Measurements from ENCODE around the gene NUB1. TPM values are rescaled to one million over a fixed set of nuclear protein-coding genes. Genes with fewer than 3 reads are reported as not detected.

NUB1 gene
- total RNA-seq, 2 experiments from 2014 or later: 36.0 to 40.4 TPM

DNA sequence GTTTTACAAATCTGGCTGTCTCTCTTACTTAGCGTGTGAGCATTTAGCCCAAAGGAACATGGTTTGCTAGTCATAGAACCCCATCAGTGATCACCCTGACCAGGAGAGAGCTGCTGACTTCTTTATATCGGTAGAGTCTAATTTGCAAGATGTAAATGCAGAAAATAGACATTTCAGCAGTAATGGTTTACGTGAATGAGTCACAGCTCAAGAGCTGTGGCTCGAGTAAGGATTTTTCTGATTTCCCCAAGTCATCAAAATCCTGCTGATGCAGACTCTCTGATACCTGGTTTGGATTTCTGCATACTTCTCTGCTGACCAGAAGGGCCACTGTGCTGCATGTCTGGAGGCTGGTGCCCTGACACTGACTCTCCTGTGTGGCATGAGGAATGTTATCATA, 25.7 kb downstream of the NUB1 start:
- POLR2A ChIA-PET: no interaction called here
- CTCF ChIA-PET: interaction anchor here (1.0 to 4.1 kb wide), 2 partner anchors 83 to 190 kb away, joined by 3 to 64 read pairs; no protein-coding TSS in a partner anchor

DNA sequence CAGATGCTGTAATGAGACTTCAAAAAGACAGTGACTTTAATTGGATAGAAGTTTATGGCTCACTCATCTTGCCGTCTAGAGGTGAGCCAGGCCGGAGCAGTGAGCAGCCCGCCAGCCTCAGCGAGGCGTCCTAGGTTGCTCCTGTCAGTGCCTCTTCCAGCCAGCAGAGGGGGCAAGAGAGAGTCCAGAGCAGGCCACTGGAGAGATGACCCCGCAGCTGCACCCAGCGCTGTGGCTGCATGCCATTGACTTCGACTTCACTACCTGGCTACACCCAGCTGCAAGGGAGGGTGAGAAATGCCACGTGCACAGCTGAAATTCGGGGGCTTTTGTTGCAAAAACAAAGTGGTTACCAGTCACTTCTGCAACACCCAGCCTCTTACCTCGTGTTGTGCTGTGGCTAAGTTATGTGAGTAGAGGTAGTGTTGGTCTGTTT, 26.5 kb downstream of the NUB1 start:
- POLR2A ChIA-PET: interaction anchor here (0.9 kb wide), 1 partner anchor 80 kb away, joined by 3 read pairs; no protein-coding TSS in a partner anchor
- CTCF ChIA-PET: interaction anchor here (0.7 to 4.1 kb wide), 14 partner anchors 8 to 220 kb away, joined by 3 to 64 read pairs (median 3); partner anchors contain the start of gene CRYGN

GRCh38 chr7:151371266-151371665, 29.7 kb downstream of the NUB1 start:
- ChIA-PET POLR2A (no interaction called here), CTCF (interaction anchor here (3.9 kb wide), 1 partner anchor 77 kb away, joined by 22 read pairs; no protein-coding TSS in a partner anchor)

DNA sequence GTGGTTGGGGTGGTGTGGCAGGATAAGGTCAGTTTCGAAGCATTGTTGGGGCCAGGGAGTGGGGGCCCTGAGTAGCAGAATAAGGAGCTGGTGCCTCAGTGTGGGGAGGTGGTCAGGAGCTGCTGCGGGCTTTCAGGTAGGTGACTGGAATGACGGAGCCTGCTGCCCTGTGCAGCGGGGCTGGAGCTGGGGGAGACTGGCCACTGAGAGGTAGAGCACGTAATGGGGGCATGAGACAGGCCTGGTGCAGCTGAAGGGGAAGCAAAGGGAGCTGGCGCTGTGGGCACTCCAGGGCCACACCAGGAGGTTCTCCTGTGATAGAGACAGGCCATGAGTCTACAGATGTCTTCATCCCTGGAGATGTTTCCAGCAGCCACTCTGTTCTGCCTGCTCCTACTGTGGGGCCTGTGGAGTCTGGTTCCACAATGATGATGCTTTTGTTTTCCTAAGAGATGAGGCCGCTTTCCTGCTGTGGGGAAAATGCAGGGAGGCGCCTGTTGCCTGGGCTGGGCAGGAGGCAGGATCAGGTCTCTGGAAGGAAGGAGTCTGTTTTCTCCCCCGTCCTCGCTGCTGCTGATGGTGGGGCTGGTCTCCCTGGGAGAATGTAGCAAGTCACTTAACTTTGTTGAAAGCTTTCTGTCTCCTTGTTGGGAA, 31.1 kb downstream of the NUB1 start:
- ChIA-PET POLR2A (interaction anchor here (0.6 kb wide), 1 partner anchor 260 kb away, joined by 3 read pairs; no protein-coding TSS in a partner anchor), CTCF (interaction anchor here (0.9 to 3.9 kb wide), 2 partner anchors 67 to 76 kb away, joined by 3 to 22 read pairs; partner anchors contain the start of gene CRYGN)

GRCh38 chr7:151373599-151373998, 32.0 kb downstream of the NUB1 start:
- ChIA-PET CTCF (interaction anchor here (1.2 kb wide), 1 partner anchor 58 kb away, joined by 4 read pairs; no protein-coding TSS in a partner anchor), POLR2A (interaction anchor here (0.6 kb wide), 1 partner anchor 259 kb away, joined by 3 read pairs; no protein-coding TSS in a partner anchor)

DNA sequence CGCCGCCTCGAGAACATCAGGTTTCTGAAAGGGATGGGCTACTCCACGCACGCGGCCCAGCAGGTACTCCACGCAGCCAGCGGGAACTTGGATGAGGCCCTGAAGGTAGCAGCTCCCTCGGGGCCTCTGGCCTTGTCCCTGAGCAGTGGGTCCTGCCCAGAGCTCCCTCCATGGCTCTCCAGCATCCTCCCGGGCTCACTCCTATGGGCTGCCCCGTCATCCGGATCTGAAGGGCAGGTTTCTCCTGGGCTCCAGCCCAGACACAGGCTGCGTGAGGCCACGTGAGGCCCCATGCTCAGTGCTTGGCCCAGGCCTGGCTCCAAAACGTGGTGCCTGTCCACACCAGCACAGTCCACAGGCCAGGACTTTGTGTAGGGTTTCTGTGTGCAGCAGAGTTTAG, 32.5 kb downstream of the NUB1 start:
- CTCF ChIA-PET: interaction anchor here (1.2 kb wide), 1 partner anchor 59 kb away, joined by 4 read pairs; no protein-coding TSS in a partner anchor
- POLR2A ChIA-PET: no interaction called here

DNA sequence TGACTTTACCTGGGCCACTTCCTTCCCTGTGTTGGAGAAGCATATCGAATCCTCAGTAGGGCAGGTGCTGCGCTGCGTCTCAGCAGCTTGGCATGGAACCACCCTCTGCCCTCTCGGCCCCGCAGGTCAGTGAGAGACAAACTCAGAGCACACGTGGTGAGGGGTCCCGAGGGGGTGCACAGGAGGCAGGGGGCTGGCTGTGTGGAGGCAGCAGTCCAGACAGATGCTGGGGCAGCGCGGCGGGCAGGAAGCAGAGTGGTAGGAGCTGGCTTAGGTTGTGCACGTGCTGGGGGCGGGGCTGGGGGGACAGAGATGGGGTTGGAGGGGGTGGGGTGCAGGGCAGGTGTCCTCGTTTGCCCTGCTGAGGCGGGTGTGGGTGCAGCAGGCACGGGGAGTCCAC, 33.1 kb downstream of the NUB1 start:
- ChIA-PET POLR2A (no interaction called here), CTCF (interaction anchor here (1.2 kb wide), 1 partner anchor 59 kb away, joined by 4 read pairs; no protein-coding TSS in a partner anchor)

DNA sequence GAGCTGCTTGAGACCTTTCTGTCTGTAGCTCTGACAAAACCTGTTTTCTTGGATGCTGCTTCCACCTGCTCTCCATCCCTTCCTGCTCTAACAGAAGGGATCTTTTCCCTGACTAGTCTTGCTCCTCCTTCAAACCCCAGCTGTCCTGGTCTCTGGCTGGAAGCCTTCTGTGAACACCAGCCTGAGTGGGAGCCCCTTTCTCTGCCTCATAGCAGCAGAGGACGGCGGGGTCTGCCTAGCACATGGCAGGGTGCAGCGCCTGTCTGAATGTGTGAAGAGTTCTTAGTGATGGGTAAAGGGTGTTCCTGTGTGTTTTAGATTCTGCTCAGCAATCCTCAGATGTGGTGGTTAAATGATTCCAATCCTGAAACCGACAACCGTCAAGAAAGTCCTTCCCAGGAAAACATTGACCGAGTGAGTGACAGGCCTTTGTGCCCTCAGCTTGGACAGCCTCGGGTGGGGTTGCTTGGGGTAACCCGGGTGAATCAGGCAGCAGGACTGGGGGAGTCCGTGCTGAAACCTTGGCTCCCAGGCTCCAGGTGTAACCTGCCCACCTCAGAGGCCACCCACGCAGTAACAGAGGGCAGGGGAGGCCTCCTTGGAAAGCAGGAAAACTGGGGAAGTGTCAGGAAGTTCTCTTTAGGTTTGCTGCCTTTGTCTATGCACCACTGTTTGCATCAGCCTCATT, 34.1 kb downstream of the NUB1 start:
- POLR2A ChIA-PET: no interaction called here
- CTCF ChIA-PET: no interaction called here

DNA sequence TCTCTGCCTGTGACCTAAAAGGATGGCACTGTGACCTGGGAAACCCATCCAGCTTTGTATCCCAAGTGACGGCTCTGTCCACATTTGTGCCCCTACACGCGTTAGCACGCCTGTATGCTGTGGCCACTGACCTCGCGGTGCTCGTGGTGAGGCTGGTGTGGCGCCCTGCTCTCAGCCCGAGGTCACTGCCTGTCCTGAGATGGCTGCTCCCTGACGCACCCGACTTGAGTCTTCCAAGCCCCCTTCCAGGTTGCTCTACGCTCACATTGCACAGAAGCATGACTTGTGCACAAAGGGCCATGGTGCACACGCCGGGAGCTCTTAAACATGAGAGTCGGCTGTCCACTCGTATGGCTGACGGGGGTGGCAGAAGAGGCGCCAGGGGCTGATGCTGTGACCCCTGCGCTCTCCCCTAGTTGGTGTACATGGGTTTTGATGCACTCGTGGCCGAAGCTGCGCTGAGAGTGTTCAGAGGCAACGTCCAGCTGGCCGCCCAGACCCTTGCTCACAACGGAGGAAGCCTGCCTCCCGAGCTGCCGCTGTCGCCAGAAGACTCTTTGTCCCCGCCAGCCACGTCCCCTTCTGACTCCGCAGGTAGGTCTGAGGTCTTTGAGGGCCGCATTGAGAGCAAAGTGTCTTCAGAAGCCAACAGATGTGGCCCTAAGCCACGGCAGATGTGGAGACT, 34.7 kb downstream of the NUB1 start:
- POLR2A ChIA-PET: no interaction called here
- CTCF ChIA-PET: interaction anchor here (0.8 kb wide), 1 partner anchor 8 kb away, joined by 3 read pairs; no protein-coding TSS in a partner anchor

- CTCF ChIA-PET: interaction anchor here (0.8 to 1.2 kb wide), 2 partner anchors 9 to 71 kb away, joined by 3 read pairs; no protein-coding TSS in a partner anchor
These were observed 35.8 kb downstream of the NUB1 start for GRCh38 chr7:151377406-151377805.

DNA sequence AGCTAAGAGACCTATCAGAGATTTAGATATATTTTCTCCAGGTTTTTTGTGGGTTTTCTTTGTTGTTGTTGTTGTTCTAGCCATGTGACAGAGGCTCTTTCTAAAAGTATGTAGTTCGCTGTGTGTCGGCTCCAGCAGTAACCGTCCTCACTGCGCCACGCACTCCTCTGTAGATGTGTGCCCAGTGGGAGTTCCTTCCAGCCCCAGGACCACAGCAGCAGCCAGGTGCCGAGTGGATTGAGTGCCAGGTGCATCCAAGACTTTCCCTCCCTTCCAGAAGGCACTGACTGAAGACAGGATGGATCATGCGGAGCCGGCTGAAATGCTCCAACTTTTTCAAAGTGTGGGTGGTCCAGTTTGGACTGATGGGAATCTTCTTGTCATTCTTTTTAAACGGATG, 36.4 kb downstream of the NUB1 start:
- ChIA-PET CTCF (interaction anchor here (1.2 kb wide), 1 partner anchor 70 kb away, joined by 3 read pairs; no protein-coding TSS in a partner anchor), POLR2A (interaction anchor here (0.7 kb wide), 1 partner anchor 66 kb away, joined by 3 read pairs; no protein-coding TSS in a partner anchor)

More at GRCh38 chr7:151377406-151377805, 35.8 kb downstream of the NUB1 start:
- POLR2A ChIA-PET: no interaction called here

GRCh38 chr7:151378496-151379192, 37.0 kb downstream of the NUB1 start:
- ChIA-PET POLR2A (interaction anchor here (0.7 kb wide), 1 partner anchor 65 kb away, joined by 3 read pairs; no protein-coding TSS in a partner anchor), CTCF (no interaction called here)

- ChIA-PET POLR2A (no interaction called here), CTCF (no interaction called here)
These were observed 37.5 kb downstream of the NUB1 start for GRCh38 chr7:151379193-151379520.

GRCh38 chr7:151379534-151380198, 38.1 kb downstream of the NUB1 start:
- CTCF ChIA-PET: interaction anchor here (1.1 kb wide), 1 partner anchor 14 kb away, joined by 3 read pairs; no protein-coding TSS in a partner anchor

GRCh38 chr7:151380199-151381097, 38.8 kb downstream of the NUB1 start:
- ChIA-PET POLR2A (no interaction called here), CTCF (interaction anchor here (0.6 to 1.1 kb wide), 3 partner anchors 13 to 102 kb away, joined by 3 read pairs; no protein-coding TSS in a partner anchor)

More at GRCh38 chr7:151379534-151380198, 38.1 kb downstream of the NUB1 start:
- POLR2A ChIA-PET: no interaction called here

- POLR2A ChIA-PET: no interaction called here
- CTCF ChIA-PET: interaction anchor here (0.6 to 0.7 kb wide), 2 partner anchors 68 to 101 kb away, joined by 3 read pairs; no protein-coding TSS in a partner anchor
These were observed 39.4 kb downstream of the NUB1 start for GRCh38 chr7:151381098-151381347.

- POLR2A ChIA-PET: no interaction called here
These were observed 39.9 kb downstream of the NUB1 start for GRCh38 chr7:151381348-151382078.

More at GRCh38 chr7:151381348-151382078, 39.9 kb downstream of the NUB1 start:
- CTCF ChIA-PET: no interaction called here
